Heart left ventricle (tissue), 13 donors: Measurements from ENCODE around the gene EMP1.
"Not testable (repeated sequence)": the region's sequence is repeated elsewhere in the genome, so short reads cannot be mapped to it uniquely, and the experiment has no call there.

ENCODE experiments used
- POLR2A ChIP-seq, 2 donors: fragments of 450-650 bp; IDR thresholded peaks; one replicate each; pipeline ENCODE4 v1.6.1; 2017; ENCODE audit warnings: antibody characterized with exemption in 2 of 2, mild to moderate bottlenecking in 2 of 2, moderate library complexity in 2 of 2
- TF ChIP-seq, protein P1 (sequence below), 12 donors: fragments of 200-600 bp; sonication (generic) in 4 of 12; IDR thresholded peaks; one replicate each; pipeline versions ENCODE4 v1.5.0 to v1.8.0; 2018 to 2022; ENCODE audit warnings: antibody characterized with exemption in 12 of 12, mild to moderate bottlenecking in 5 of 12
- donor health status: ischemic (EF 13 %, LVEDD 7.1; RV severe dilation, severe dysfunction).
- donor health status: DM: no; HTN: yes; CAD: no.
- donor health status: DM: no; HTN: no; CAD: no.
- donor health status: ischemic (EF 25% LVEDD 6.9; RV normal size, moderate dysfunction).
- donor health status: ischemic (EF 25% LVEDD 5.7; RV mildly dilated, moderate dysfunction).
- donor health status: ischemic (EF 35%, LVEDD 5.7; RV mildly dilated, moderate dysfunction).
- donor health status: nonischemic (EF 11% LVEDD 7.7; RV severe dilation, severe dysfunction).
- donor health status: DM: yes; HTN: yes; CAD: no.
- donor health status: PGD.
- donor health status: ischemic (EF 29% LVEDD 5.4; RV normal size, mild dysfunction).
- donor health status: nonischemic (EF 23%, LVEDD 6.1; RV moderate dilation, normal function).

DNA sequence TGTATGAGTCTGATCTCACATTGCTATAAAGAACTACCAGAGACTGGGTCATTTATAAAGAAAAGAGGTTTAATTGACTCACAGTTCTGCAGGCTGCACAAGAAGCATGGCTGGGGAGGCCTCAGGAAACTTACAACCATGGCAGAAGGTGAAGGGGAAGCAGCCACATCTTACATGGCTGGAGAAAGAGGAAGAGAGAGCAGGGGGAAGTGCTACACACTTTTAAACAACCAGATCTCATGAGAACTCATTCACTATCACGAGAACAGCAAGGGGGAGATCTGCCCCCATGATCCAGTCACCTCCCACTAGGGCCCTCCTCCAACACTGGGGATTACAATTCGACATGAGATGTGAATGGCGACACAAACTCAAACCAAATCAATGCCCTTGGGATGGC is 71.3 kb downstream of the EMP1 start:
- TF ChIP-seq, protein P1, sequence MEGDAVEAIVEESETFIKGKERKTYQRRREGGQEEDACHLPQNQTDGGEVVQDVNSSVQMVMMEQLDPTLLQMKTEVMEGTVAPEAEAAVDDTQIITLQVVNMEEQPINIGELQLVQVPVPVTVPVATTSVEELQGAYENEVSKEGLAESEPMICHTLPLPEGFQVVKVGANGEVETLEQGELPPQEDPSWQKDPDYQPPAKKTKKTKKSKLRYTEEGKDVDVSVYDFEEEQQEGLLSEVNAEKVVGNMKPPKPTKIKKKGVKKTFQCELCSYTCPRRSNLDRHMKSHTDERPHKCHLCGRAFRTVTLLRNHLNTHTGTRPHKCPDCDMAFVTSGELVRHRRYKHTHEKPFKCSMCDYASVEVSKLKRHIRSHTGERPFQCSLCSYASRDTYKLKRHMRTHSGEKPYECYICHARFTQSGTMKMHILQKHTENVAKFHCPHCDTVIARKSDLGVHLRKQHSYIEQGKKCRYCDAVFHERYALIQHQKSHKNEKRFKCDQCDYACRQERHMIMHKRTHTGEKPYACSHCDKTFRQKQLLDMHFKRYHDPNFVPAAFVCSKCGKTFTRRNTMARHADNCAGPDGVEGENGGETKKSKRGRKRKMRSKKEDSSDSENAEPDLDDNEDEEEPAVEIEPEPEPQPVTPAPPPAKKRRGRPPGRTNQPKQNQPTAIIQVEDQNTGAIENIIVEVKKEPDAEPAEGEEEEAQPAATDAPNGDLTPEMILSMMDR (IDR thresholded peaks at IDR 0.05): not testable (repeated sequence)
- TF ChIP-seq POLR2A (IDR thresholded peaks at IDR 0.05): not testable (repeated sequence)
